Neural cell (in vitro differentiated cells): ENCODE measurements around the gene PDK4. TPM values are rescaled to one million over a fixed set of nuclear protein-coding genes. Genes with fewer than 3 reads are reported as not detected.

ENCODE experiments used
- H2AFZ ChIP-seq: fragments of 200-600, 300-800 bp; sonication (generic), shearing (Covaris generic); 2 replicates; pipeline ENCODE4 v1.6.0; 2014; ENCODE audit warnings: low read depth, mild to moderate bottlenecking, antibody characterized with exemption, low read length, moderate library complexity
- H3F3A ChIP-seq: fragments of 200-600 bp; shearing (Covaris generic); 2 replicates; pipeline ENCODE4 v1.6.1; 2016; ENCODE audit warnings: mild to moderate bottlenecking, moderate library complexity, mixed read lengths, antibody characterized with exemption, low read length; ENCODE audit not compliant: insufficient read depth, poor library complexity, severe bottlenecking
- H3K27ac ChIP-seq: fragments of 200-600, 300-800 bp; sonication (generic), shearing (Covaris generic); 2 replicates; pipeline ENCODE4 v1.5.1; 2014; ENCODE audit warnings: mild to moderate bottlenecking, low read length, moderate library complexity
- H3K27me3 ChIP-seq: fragments of 300-800, 200-600 bp; sonication (generic), shearing (Covaris generic); 2 replicates; pipeline ENCODE4 v1.6.0; 2014; ENCODE audit warnings: mild to moderate bottlenecking, low read depth, low read length, moderate library complexity; ENCODE audit not compliant: insufficient read depth
- H3K36me3 ChIP-seq: fragments of 300-800, 200-600 bp; sonication (generic), shearing (Covaris generic); 2 replicates; pipeline ENCODE4 v1.5.1; 2014; ENCODE audit warnings: mild to moderate bottlenecking, antibody characterized with exemption, low read length, moderate library complexity; ENCODE audit not compliant: insufficient read depth
- H3K4me2 ChIP-seq: fragments of 300-800, 200-600 bp; sonication (generic), shearing (Covaris generic); 2 replicates; pipeline ENCODE4 v1.6.0; 2014; ENCODE audit warnings: mild to moderate bottlenecking, low read length
- H3K4me3 ChIP-seq: fragments of 300-800, 200-600 bp; sonication (generic), shearing (Covaris generic); 2 replicates; pipeline ENCODE4 v1.5.1; 2014; ENCODE audit warnings: mild to moderate bottlenecking, low read length, moderate library complexity
- H3K79me2 ChIP-seq: fragments of 200-600 bp; shearing (Covaris generic); replicated peaks from 2 replicates; pipeline ENCODE4 v1.6.0; 2014; ENCODE audit warnings: mild to moderate bottlenecking, low read length, moderate library complexity; ENCODE audit not compliant: insufficient read depth
- H3K9ac ChIP-seq: fragments of 300-800, 200-600 bp; sonication (generic), shearing (Covaris generic); 2 replicates; pipeline ENCODE4 v1.6.1; 2016; ENCODE audit warnings: mild to moderate bottlenecking, low read length, mixed read lengths
- H3K9me2 ChIP-seq: fragments of 200-600 bp; shearing (Covaris generic); 2 replicates; pipeline ENCODE4 v1.6.1; 2016; ENCODE audit warnings: mild to moderate bottlenecking, low read length, mixed read lengths; ENCODE audit not compliant: insufficient read depth
- H3K9me3 ChIP-seq: fragments of 200-600, 300-800 bp; sonication (generic), shearing (Covaris generic); 2 replicates; pipeline ENCODE4 v1.6.1; 2016; ENCODE audit warnings: mild to moderate bottlenecking, mixed run types, low read length, moderate library complexity, mixed read lengths
- H4K20me1 ChIP-seq: fragments of 200-600 bp; shearing (Covaris generic); 2 replicates; pipeline ENCODE4 v1.6.1; 2016; ENCODE audit warnings: mild to moderate bottlenecking, mixed run types; ENCODE audit not compliant: insufficient read depth
- CTCF ChIP-seq: fragments of 450-650 bp; IDR thresholded peaks from 2 replicates; pipeline ENCODE4 v1.5.1; 2014; ENCODE audit warnings: antibody characterized with exemption, mild to moderate bottlenecking, moderate library complexity; ENCODE audit not compliant: poor library complexity, severe bottlenecking
- EP300 ChIP-seq: fragments of 450-650 bp; conservative IDR thresholded peaks from 2 replicates; pipeline ENCODE4 v1.6.1; 2014; ENCODE audit warnings: antibody characterized with exemption, mild to moderate bottlenecking, moderate library complexity; ENCODE audit not compliant: poor library complexity, severe bottlenecking
- EZH2 ChIP-seq: fragments of 200-600, 300-800 bp; shearing (Covaris generic), sonication (generic); IDR thresholded peaks from 2 replicates; pipeline ENCODE4 v1.6.1; 2014; ENCODE audit warnings: antibody characterized with exemption, low read length, borderline replicate concordance, mild to moderate bottlenecking; ENCODE audit not compliant: insufficient read depth, poor library complexity, severe bottlenecking
- MXI1 ChIP-seq: fragments of 450-650 bp; conservative IDR thresholded peaks from 2 replicates; pipeline ENCODE4 v1.6.1; 2014; ENCODE audit warnings: antibody characterized with exemption, mild to moderate bottlenecking; ENCODE audit not compliant: poor library complexity, severe bottlenecking
- POLR2AphosphoS5 ChIP-seq: IDR thresholded peaks from 2 replicates; pipeline ENCODE4 v1.6.1; 2012
- RAD21 ChIP-seq: fragments of 450-650 bp; conservative IDR thresholded peaks from 2 replicates; pipeline ENCODE4 v1.6.1; 2014; ENCODE audit warnings: antibody characterized with exemption, mild to moderate bottlenecking, moderate library complexity
- REST ChIP-seq: IDR thresholded peaks from 2 replicates; pipeline ENCODE4 v1.6.1; 2012; ENCODE audit warnings: borderline replicate concordance
- SMC3 ChIP-seq: fragments of 450-650 bp; conservative IDR thresholded peaks from 2 replicates; pipeline ENCODE4 v1.6.1; 2014; ENCODE audit warnings: antibody characterized with exemption, mild to moderate bottlenecking, moderate library complexity; ENCODE audit not compliant: poor library complexity
- TAF1 ChIP-seq: IDR thresholded peaks from 2 replicates; pipeline ENCODE4 v1.6.1; 2012; ENCODE audit warnings: low read depth
- polyA plus RNA-seq: library from polyadenylated mRNA; depleted of rRNA; stranded (reverse); fragments of >200 nt; gene quantifications from 2 replicates; pipeline ENCODE4 v1.2.3, GENCODE V29; 2014

Gene PDK4
- polyA plus RNA-seq, 1 donor from 2014 or later = not detected

- H3K27ac ChIP-seq = no peak overlapping the region
- H3K9me2 ChIP-seq = no peaks in the 10 kb centered on the region
- H2AFZ ChIP-seq = no peak overlapping the region
- no peaks in the 10 kb centered on the region for H3K36me3 ChIP-seq
- no peak overlapping the region for H3K4me3 ChIP-seq
- H3K9me3 ChIP-seq = no peaks in the 10 kb centered on the region
- no peaks in the 10 kb centered on the region for H3F3A ChIP-seq
- no peaks in the 10 kb centered on the region for H3K79me2 ChIP-seq
- H3K27me3 ChIP-seq = no peaks in the 10 kb centered on the region
- H4K20me1 ChIP-seq = no peaks in the 10 kb centered on the region
- TF ChIP-seq TAF1 (no peak), EP300 (no peak), REST (no peak), CTCF (no peak), EZH2 (no peak)
- no peak overlapping the region for H3K4me2 ChIP-seq
- no peak overlapping the region for H3K9ac ChIP-seq
Observed at GRCh38 chr7:95608359-95609173, 12.2 kb upstream of the PDK4 start.

GRCh38 chr7:95607561-95607960 lies 11.2 kb upstream of the PDK4 start:
- H3K9ac ChIP-seq = no peak overlapping the region
- H2AFZ ChIP-seq = no peak overlapping the region
- no peak for TF ChIP-seq POLR2AphosphoS5
- TF ChIP-seq RAD21 = no peak
- TF ChIP-seq EZH2 = no peak
- TF ChIP-seq CTCF = no peak
- no peak for TF ChIP-seq EP300
- TF ChIP-seq REST = no peak
- TF ChIP-seq SMC3 = no peak
- no peak for TF ChIP-seq TAF1
- no peak for TF ChIP-seq MXI1
- H3K9me2 ChIP-seq = no peaks in the 10 kb centered on the region
- H4K20me1 ChIP-seq = no peaks in the 10 kb centered on the region
- no peaks in the 10 kb centered on the region for H3K27me3 ChIP-seq
- no peaks in the 10 kb centered on the region for H3F3A ChIP-seq
- H3K4me2 ChIP-seq = no peak overlapping the region
- H3K36me3 ChIP-seq = no peaks in the 10 kb centered on the region
- H3K4me3 ChIP-seq = no peak overlapping the region
- no peak overlapping the region for H3K27ac ChIP-seq
- H3K9me3 ChIP-seq = no peaks in the 10 kb centered on the region
- no peaks in the 10 kb centered on the region for H3K79me2 ChIP-seq
